Stimulated activated memory B cell treated with anti-CD40 and anti-IgM and Interleukin-4, amounts not matched to agents 10 μg/mL and 1 μg/mL and 100 μg/mL, for 72 hours (primary cell): ENCODE data around the gene PHEX.

Experiments
- ATAC-seq: fragments of 150-1000 bp; cut with Tn5 transposase; 2 replicates; pipeline ENCODE4 v1.10.0; 2021
- H3K27ac Mint-ChIP-seq: one replicate; pipeline ENCODE4 v1.8.0; 2022; ENCODE audit warnings: mild to moderate bottlenecking, mixed read lengths
- H3K27me3 Mint-ChIP-seq: one replicate; pipeline ENCODE4 v1.8.0; 2022; ENCODE audit warnings: mixed read lengths
- H3K36me3 Mint-ChIP-seq: one replicate; pipeline ENCODE4 v1.8.0; 2022; ENCODE audit warnings: mixed read lengths
- H3K4me1 Mint-ChIP-seq: one replicate; pipeline ENCODE4 v1.8.0; 2022; ENCODE audit warnings: mixed read lengths
- H3K4me3 Mint-ChIP-seq: one replicate; pipeline ENCODE4 v1.8.0; 2022; ENCODE audit warnings: mild to moderate bottlenecking, moderate library complexity, mixed read lengths
- H3K9me3 Mint-ChIP-seq: one replicate; pipeline ENCODE4 v1.8.0; 2022; ENCODE audit warnings: mixed read lengths

PHEX gene

GRCh38 chrX:22184096-22184495 is 152.0 kb downstream of the PHEX start:
- Mint-ChIP-seq H3K4me1 (no peaks in the 10 kb centered on the region), H3K27ac (no peak overlapping the region), H3K4me3 (no peak overlapping the region), H3K36me3 (no peaks in the 10 kb centered on the region), H3K9me3 (peaks cover 2% of the 10 kb centered on the region), H3K27me3 (no peaks in the 10 kb centered on the region)
- no peak for ATAC-seq

GRCh38 chrX:22186165-22186564 is 154.0 kb downstream of the PHEX start:
- Mint-ChIP-seq H3K9me3 (no peaks in the 10 kb centered on the region), H3K27ac (no peak overlapping the region), H3K4me1 (no peaks in the 10 kb centered on the region), H3K4me3 (no peak overlapping the region), H3K36me3 (no peaks in the 10 kb centered on the region), H3K27me3 (no peaks in the 10 kb centered on the region)
- ATAC-seq, result no peak

GRCh38 chrX:22192419-22193060 is 160.4 kb downstream of the PHEX start:
- H3K27ac Mint-ChIP-seq, result peak overlapping the region; percentile 68
- peak; percentile 69 for ATAC-seq
- peaks cover 13% of the 10 kb centered on the region for H3K4me1 Mint-ChIP-seq
- H3K9me3 Mint-ChIP-seq, result no peaks in the 10 kb centered on the region
- no peaks in the 10 kb centered on the region for H3K27me3 Mint-ChIP-seq
- H3K4me3 Mint-ChIP-seq, result peak overlapping the region; percentile 65
- peaks cover 5% of the 10 kb centered on the region for H3K36me3 Mint-ChIP-seq

GRCh38 chrX:22193851-22194659 is 161.9 kb downstream of the PHEX start:
- peaks cover 13% of the 10 kb centered on the region for H3K4me1 Mint-ChIP-seq
- peaks cover 4% of the 10 kb centered on the region for H3K9me3 Mint-ChIP-seq

GRCh38 chrX:22194660-22194945 is 162.5 kb downstream of the PHEX start:
- no peaks in the 10 kb centered on the region for H3K27me3 Mint-ChIP-seq

More at GRCh38 chrX:22193851-22194659, 161.9 kb downstream of the PHEX start:
- no peaks in the 10 kb centered on the region for H3K27me3 Mint-ChIP-seq
- no peak for ATAC-seq
- no peak overlapping the region for H3K27ac Mint-ChIP-seq
- no peak overlapping the region for H3K4me3 Mint-ChIP-seq
- peaks cover 11% of the 10 kb centered on the region for H3K36me3 Mint-ChIP-seq

GRCh38 chrX:22196149-22196548 is 164.0 kb downstream of the PHEX start:
- Mint-ChIP-seq H3K9me3 (peaks cover 4% of the 10 kb centered on the region), H3K27me3 (no peaks in the 10 kb centered on the region), H3K36me3 (peaks cover 11% of the 10 kb centered on the region), H3K4me3 (no peak overlapping the region), H3K27ac (no peak overlapping the region), H3K4me1 (peaks cover 13% of the 10 kb centered on the region)
- ATAC-seq, result no peak

More at GRCh38 chrX:22194660-22194945, 162.5 kb downstream of the PHEX start:
- Mint-ChIP-seq H3K4me1 (peaks cover 13% of the 10 kb centered on the region), H3K36me3 (peaks cover 11% of the 10 kb centered on the region), H3K27ac (no peak overlapping the region), H3K9me3 (peaks cover 4% of the 10 kb centered on the region), H3K4me3 (no peak overlapping the region)
- no peak for ATAC-seq

- Mint-ChIP-seq H3K4me1 (no peaks in the 10 kb centered on the region), H3K36me3 (peaks cover 6% of the 10 kb centered on the region), H3K4me3 (no peak overlapping the region), H3K9me3 (peaks cover 4% of the 10 kb centered on the region), H3K27me3 (no peaks in the 10 kb centered on the region), H3K27ac (no peak overlapping the region)
- no peak for ATAC-seq
Observed at GRCh38 chrX:22202251-22202650, 170.1 kb downstream of the PHEX start.

GRCh38 chrX:22203186-22203585 is 171.1 kb downstream of the PHEX start:
- Mint-ChIP-seq H3K27me3 (no peaks in the 10 kb centered on the region), H3K36me3 (peaks cover 5% of the 10 kb centered on the region), H3K27ac (no peak overlapping the region), H3K9me3 (peaks cover 4% of the 10 kb centered on the region), H3K4me3 (no peak overlapping the region), H3K4me1 (no peaks in the 10 kb centered on the region)
- no peak for ATAC-seq

- no peaks in the 10 kb centered on the region for H3K36me3 Mint-ChIP-seq
- H3K27ac Mint-ChIP-seq, result no peak overlapping the region
- no peak overlapping the region for H3K4me3 Mint-ChIP-seq
- no peaks in the 10 kb centered on the region for H3K27me3 Mint-ChIP-seq
- H3K4me1 Mint-ChIP-seq, result no peaks in the 10 kb centered on the region
- no peaks in the 10 kb centered on the region for H3K9me3 Mint-ChIP-seq
- no peak for ATAC-seq
Observed at GRCh38 chrX:22206781-22207180, 174.7 kb downstream of the PHEX start.

GRCh38 chrX:22220941-22221340 is 188.8 kb downstream of the PHEX start:
- ATAC-seq, result no peak
- Mint-ChIP-seq H3K4me3 (no peak overlapping the region), H3K27me3 (no peaks in the 10 kb centered on the region), H3K9me3 (no peaks in the 10 kb centered on the region), H3K4me1 (no peaks in the 10 kb centered on the region), H3K36me3 (no peaks in the 10 kb centered on the region), H3K27ac (no peak overlapping the region)

GRCh38 chrX:22234380-22234779 is 202.3 kb downstream of the PHEX start:
- no peak overlapping the region for H3K27ac Mint-ChIP-seq
- H3K27me3 Mint-ChIP-seq, result peaks cover 8% of the 10 kb centered on the region
- ATAC-seq, result no peak
- no peak overlapping the region for H3K4me3 Mint-ChIP-seq
- peaks cover 38% of the 10 kb centered on the region for H3K36me3 Mint-ChIP-seq
- H3K9me3 Mint-ChIP-seq, result no peaks in the 10 kb centered on the region
- H3K4me1 Mint-ChIP-seq, result no peaks in the 10 kb centered on the region

GRCh38 chrX:22237479-22237878 is 205.4 kb downstream of the PHEX start:
- ATAC-seq, result no peak

GRCh38 chrX:22246620-22247019 is 214.5 kb downstream of the PHEX start:
- ATAC-seq, result no peak
- Mint-ChIP-seq H3K36me3 (no peaks in the 10 kb centered on the region), H3K27me3 (no peaks in the 10 kb centered on the region), H3K4me1 (no peaks in the 10 kb centered on the region), H3K4me3 (no peak overlapping the region), H3K9me3 (no peaks in the 10 kb centered on the region), H3K27ac (no peak overlapping the region)

More at GRCh38 chrX:22237479-22237878, 205.4 kb downstream of the PHEX start:
- no peaks in the 10 kb centered on the region for H3K9me3 Mint-ChIP-seq
- peaks cover 31% of the 10 kb centered on the region for H3K36me3 Mint-ChIP-seq
- H3K4me3 Mint-ChIP-seq, result no peak overlapping the region
- H3K27ac Mint-ChIP-seq, result no peak overlapping the region
- H3K27me3 Mint-ChIP-seq, result peaks cover 8% of the 10 kb centered on the region
- H3K4me1 Mint-ChIP-seq, result no peaks in the 10 kb centered on the region

GRCh38 chrX:22247169-22247568 is 215.0 kb downstream of the PHEX start:
- no peaks in the 10 kb centered on the region for H3K9me3 Mint-ChIP-seq
- no peaks in the 10 kb centered on the region for H3K36me3 Mint-ChIP-seq
- no peak for ATAC-seq
- no peak overlapping the region for H3K4me3 Mint-ChIP-seq
- H3K4me1 Mint-ChIP-seq, result no peaks in the 10 kb centered on the region
- no peak overlapping the region for H3K27ac Mint-ChIP-seq
- no peaks in the 10 kb centered on the region for H3K27me3 Mint-ChIP-seq

GRCh38 chrX:22248401-22248800 is 216.3 kb downstream of the PHEX start:
- H3K4me1 Mint-ChIP-seq, result no peaks in the 10 kb centered on the region
- no peaks in the 10 kb centered on the region for H3K36me3 Mint-ChIP-seq
- no peak overlapping the region for H3K4me3 Mint-ChIP-seq
- no peaks in the 10 kb centered on the region for H3K9me3 Mint-ChIP-seq
- no peak overlapping the region for H3K27ac Mint-ChIP-seq
- ATAC-seq, result no peak
- no peaks in the 10 kb centered on the region for H3K27me3 Mint-ChIP-seq

- H3K27me3 Mint-ChIP-seq, result no peaks in the 10 kb centered on the region
- no peaks in the 10 kb centered on the region for H3K9me3 Mint-ChIP-seq
- no peaks in the 10 kb centered on the region for H3K36me3 Mint-ChIP-seq
- no peak for ATAC-seq
- H3K4me3 Mint-ChIP-seq, result no peak overlapping the region
- no peak overlapping the region for H3K27ac Mint-ChIP-seq
- H3K4me1 Mint-ChIP-seq, result no peaks in the 10 kb centered on the region
Observed at GRCh38 chrX:22249371-22249770, 217.2 kb downstream of the PHEX start.
